Keratinocyte (primary cell): ENCODE results near the gene DBX2. TPM values are rescaled to one million over a fixed set of nuclear protein-coding genes. Genes with fewer than 3 reads are reported as not detected.
"Not testable (repeated sequence)": the region's sequence is repeated elsewhere in the genome, so short reads cannot be mapped to it uniquely, and the experiment has no call there.

Experiments used
- DNase-seq: peaks from one replicate; pipeline ENCODE4 v3.0.0-alpha.2; 2011; ENCODE audit warnings: low read depth, missing footprints, low spot score
- FAIRE-seq: peaks from 2 replicates; lab custom pipeline; 2011; peaks lifted over from hg19 to GRCh38; lab: Jason Lieb, UNC
- H2AFZ ChIP-seq: 2 replicates; pipeline ENCODE4 v1.6.0; 2012; ENCODE audit warnings: low read length, control low read depth, inconsistent platforms; ENCODE audit not compliant: control insufficient read depth
- H3K27ac ChIP-seq: 2 replicates; pipeline ENCODE4 v1.5.1; 2011; ENCODE audit warnings: low read length; ENCODE audit not compliant: control insufficient read depth, insufficient read depth
- H3K27me3 ChIP-seq: 3 replicates; pipeline ENCODE4 v1.6.0; 2011; ENCODE audit warnings: low read length; ENCODE audit not compliant: control insufficient read depth, insufficient read depth; ENCODE audit errors: extremely low read depth
- H3K36me3 ChIP-seq, 2 experiments: 2 replicates in 1 of 2; 3 replicates in 1 of 2; pipeline ENCODE4 v1.5.1; 2011; ENCODE audit warnings: low read length in 2 of 2, mild to moderate bottlenecking in 1 of 2; ENCODE audit not compliant: control insufficient read depth in 2 of 2, insufficient read depth in 2 of 2; ENCODE audit errors: extremely low read depth in 1 of 2
- H3K4me1 ChIP-seq: 3 replicates; pipeline ENCODE4 v1.5.1; 2011; ENCODE audit warnings: low read length; ENCODE audit not compliant: control insufficient read depth, insufficient read depth; ENCODE audit errors: extremely low read depth
- H3K4me2 ChIP-seq: 3 replicates; pipeline ENCODE4 v1.6.0; 2011; ENCODE audit warnings: low read depth, low read length; ENCODE audit not compliant: control insufficient read depth, insufficient read depth; ENCODE audit errors: extremely low read depth
- H3K4me3 ChIP-seq, 3 experiments: fragments of 200-600 bp in 1 of 3; sonication (generic) in 1 of 3; 2 replicates in 2 of 3; 3 replicates in 1 of 3; pipeline ENCODE4 v1.5.1; 2011 to 2016; ENCODE audit warnings: low read length in 3 of 3, mild to moderate bottlenecking in 3 of 3, control low read depth in 2 of 3, inconsistent platforms in 1 of 3, low read depth in 1 of 3, mixed read lengths in 1 of 3, mixed run types in 1 of 3, moderate library complexity in 1 of 3; ENCODE audit not compliant: control insufficient read depth in 2 of 3, insufficient read depth in 2 of 3; ENCODE audit errors: extremely low read depth in 1 of 3
- H3K79me2 ChIP-seq: 2 replicates; pipeline ENCODE4 v1.6.0; 2012; ENCODE audit warnings: low read length; ENCODE audit not compliant: control insufficient read depth, insufficient read depth
- H3K9ac ChIP-seq: 3 replicates; pipeline ENCODE4 v1.6.0; 2011; ENCODE audit warnings: low read length; ENCODE audit not compliant: control insufficient read depth, insufficient read depth; ENCODE audit errors: extremely low read depth
- H3K9me1 ChIP-seq: 3 replicates; pipeline ENCODE4 v1.6.0; 2011; ENCODE audit warnings: low read length; ENCODE audit not compliant: control insufficient read depth, insufficient read depth; ENCODE audit errors: extremely low read depth
- H3K9me3 ChIP-seq: 2 replicates; pipeline ENCODE4 v1.5.1; 2012; ENCODE audit warnings: low read depth, low read length; ENCODE audit not compliant: control insufficient read depth
- H4K20me1 ChIP-seq: 3 replicates; pipeline ENCODE4 v1.6.0; 2011; ENCODE audit warnings: low read length; ENCODE audit not compliant: control insufficient read depth, insufficient read depth; ENCODE audit errors: extremely low read depth
- EZH2 ChIP-seq: IDR thresholded peaks from one replicate; pipeline ENCODE4 v1.6.1; 2012; ENCODE audit warnings: inconsistent platforms, mild to moderate bottlenecking, low read length, moderate library complexity
- dilution Hi-C: fragments of 300-500 bp; cut with MboI; formaldehyde crosslinking; loops from one replicate; pipeline ENCODE4 v1.7.0; 2020; ENCODE audit warnings: low sequenced_read_pairs; ENCODE audit not compliant: extremely low pct_ligation_motif_present
- polyA minus RNA-seq, 3 experiments: library from RNA; depleted of rRNA, polyadenylated mRNA; stranded (reverse); fragments of >200 nt; gene quantifications; 1 replicate in 1 of 3; 2 replicates in 1 of 3; 3 replicates in 1 of 3; pipeline ENCODE4 v1.2.3, GENCODE V29; 2011
- polyA plus RNA-seq, 5 experiments: library from polyadenylated mRNA; depleted of rRNA in 3 of 5; stranded (reverse) in 3 of 5; stranded (forward) in 1 of 5; unstranded in 1 of 5; fragments of >200 nt; gene quantifications; 1 replicate in 1 of 5; 2 replicates in 3 of 5; 3 replicates in 1 of 5; pipeline versions ENCODE4 v1.2.1 to v1.2.3, GENCODE V29; 2011 to 2012; ENCODE audit warnings: missing spikeins in 2 of 5, low read depth in 1 of 5, low replicate concordance in 1 of 5
- TF ChIP-seq, protein P1 (sequence below), 3 experiments: IDR thresholded peaks in 1 of 3; conservative IDR thresholded peaks in 1 of 3; optimal IDR thresholded peaks in 1 of 3; 2 replicates in 2 of 3; 3 replicates in 1 of 3; pipeline versions ENCODE3 to v1.5.1; 2011; ENCODE audit warnings: low read length in 3 of 3, mild to moderate bottlenecking in 3 of 3, moderate library complexity in 2 of 3, control low read depth in 1 of 3, inconsistent platforms in 1 of 3; ENCODE audit not compliant: insufficient read depth in 2 of 3; ENCODE audit errors: extremely low read depth in 1 of 3

The DBX2 gene
- polyA plus RNA-seq (not detected in 3 replicates), polyA minus RNA-seq (not detected in 3 replicates)
- not detected for polyA plus RNA-seq (2011; ENCODE audit: low read depth)
- not detected in 2 replicates for polyA plus RNA-seq (2011; cell fraction: cytosol; rRNA removed)
- polyA plus RNA-seq (2011; cell fraction: nucleus; rRNA removed) = not detected in 2 replicates
- not detected in 2 replicates for polyA plus RNA-seq (2012; ENCODE audit: low replicate concordance)
- polyA minus RNA-seq (2011; cell fraction: cytosol; rRNA and poly(A)+ RNA removed) = not detected
- not detected in 2 replicates for polyA minus RNA-seq (2011; cell fraction: nucleus; rRNA and poly(A)+ RNA removed)

DNA sequence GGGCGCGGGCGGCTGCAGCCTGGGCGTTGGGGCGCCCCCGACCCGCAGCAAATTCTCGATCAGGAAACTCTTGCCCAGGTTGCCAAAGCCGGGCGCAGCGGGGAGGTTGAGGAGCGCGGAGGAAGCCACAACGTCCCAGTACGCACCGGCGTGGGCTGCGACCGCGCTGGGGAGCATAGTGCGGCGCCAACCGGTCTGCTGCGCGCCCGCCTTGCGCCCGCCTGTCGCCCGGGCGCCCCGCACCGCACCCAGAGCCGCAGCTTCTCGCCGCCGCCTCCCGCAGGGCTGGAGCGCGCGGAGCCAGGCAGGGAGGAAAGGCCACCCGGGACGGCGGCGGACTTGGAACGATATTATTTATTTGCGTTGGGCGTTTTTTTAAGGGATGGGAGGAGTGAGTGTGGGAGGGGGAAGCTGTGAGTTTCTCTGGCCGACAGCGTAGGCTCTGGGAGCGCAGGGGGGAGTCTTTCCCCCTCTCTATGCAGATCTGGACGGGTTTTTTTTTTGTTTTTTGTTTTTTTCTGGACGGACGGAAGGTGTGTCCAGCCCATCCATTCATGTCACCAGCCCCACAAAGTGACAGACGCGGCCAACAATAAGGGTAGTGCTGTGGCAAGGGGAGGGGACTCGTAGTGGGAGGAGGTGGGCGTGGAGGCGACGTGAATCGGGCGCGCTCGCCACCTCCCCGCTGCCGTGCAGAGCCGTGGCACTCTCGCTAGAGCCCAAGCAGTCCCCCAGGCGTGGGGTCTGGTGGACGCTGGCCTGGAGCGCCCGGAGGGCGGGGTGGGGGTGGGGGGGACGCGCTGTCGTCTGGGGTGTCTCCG, at the start of gene DBX2:
TSS of gene DBX2 (minus strand) at position 349 of the 821 bp plus-strand sequence. CDS start at position 177, 172 bp downstream.
- Histone ChIP-seq H2AFZ (no peak within 1 kb of the TSS), H3K4me2 (peak within 1 kb of the TSS; percentile 48), H3K4me3 (peak within 1 kb of the TSS in 2 of 3 experiments; percentile 19 to 25), H3K9me3 (no peaks in the 10 kb centered on the region), H3K36me3 (no peaks in the 10 kb centered on the region), H3K9me1 (no peaks in the 10 kb centered on the region), H3K79me2 (no peaks in the 10 kb centered on the region), H3K9ac (no peak within 1 kb of the TSS), H3K27me3 (peaks cover 34% of the 10 kb centered on the region), H3K27ac (no peak within 1 kb of the TSS), H4K20me1 (no peaks in the 10 kb centered on the region), H3K4me1 (peaks cover 5% of the 10 kb centered on the region)
- no peak for FAIRE-seq
- TF ChIP-seq, protein P1, sequence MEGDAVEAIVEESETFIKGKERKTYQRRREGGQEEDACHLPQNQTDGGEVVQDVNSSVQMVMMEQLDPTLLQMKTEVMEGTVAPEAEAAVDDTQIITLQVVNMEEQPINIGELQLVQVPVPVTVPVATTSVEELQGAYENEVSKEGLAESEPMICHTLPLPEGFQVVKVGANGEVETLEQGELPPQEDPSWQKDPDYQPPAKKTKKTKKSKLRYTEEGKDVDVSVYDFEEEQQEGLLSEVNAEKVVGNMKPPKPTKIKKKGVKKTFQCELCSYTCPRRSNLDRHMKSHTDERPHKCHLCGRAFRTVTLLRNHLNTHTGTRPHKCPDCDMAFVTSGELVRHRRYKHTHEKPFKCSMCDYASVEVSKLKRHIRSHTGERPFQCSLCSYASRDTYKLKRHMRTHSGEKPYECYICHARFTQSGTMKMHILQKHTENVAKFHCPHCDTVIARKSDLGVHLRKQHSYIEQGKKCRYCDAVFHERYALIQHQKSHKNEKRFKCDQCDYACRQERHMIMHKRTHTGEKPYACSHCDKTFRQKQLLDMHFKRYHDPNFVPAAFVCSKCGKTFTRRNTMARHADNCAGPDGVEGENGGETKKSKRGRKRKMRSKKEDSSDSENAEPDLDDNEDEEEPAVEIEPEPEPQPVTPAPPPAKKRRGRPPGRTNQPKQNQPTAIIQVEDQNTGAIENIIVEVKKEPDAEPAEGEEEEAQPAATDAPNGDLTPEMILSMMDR (optimal IDR thresholded peaks at IDR 0.05 in 1 of 3, IDR thresholded peaks at IDR 0.05 in 1 of 3, conservative IDR thresholded peaks at IDR 0.05 in 1 of 3; ENCODE audit: extremely low read depth in 1 of 3, insufficient read depth in 2 of 3, low read length in 3 of 3) = no peak
- peak; percentile 79 for TF ChIP-seq EZH2
- dilution Hi-C loops = no loop called here
- DNase-seq = no peak

- DNase-seq (no peak), FAIRE-seq (no peak)
- no peaks in the 10 kb centered on the region for H4K20me1 ChIP-seq
- dilution Hi-C loops = no loop called here
- TF ChIP-seq EZH2 = no peak
- TF ChIP-seq, protein P1 (optimal IDR thresholded peaks at IDR 0.05 in 1 of 3, IDR thresholded peaks at IDR 0.05 in 1 of 3, conservative IDR thresholded peaks at IDR 0.05 in 1 of 3; ENCODE audit: extremely low read depth in 1 of 3, insufficient read depth in 2 of 3, low read length in 3 of 3) = no peak
- H3K9me1 ChIP-seq = no peaks in the 10 kb centered on the region
- H3K79me2 ChIP-seq = no peaks in the 10 kb centered on the region
- H3K27ac ChIP-seq = no peak overlapping the region
- H3K4me2 ChIP-seq = no peak overlapping the region
- H3K9ac ChIP-seq = no peak overlapping the region
- H3K27me3 ChIP-seq = no peaks in the 10 kb centered on the region
- H3K9me3 ChIP-seq = no peaks in the 10 kb centered on the region
- no peak overlapping the region for H3K4me3 ChIP-seq
- H2AFZ ChIP-seq = no peak overlapping the region
- H3K36me3 ChIP-seq = no peaks in the 10 kb centered on the region
- H3K4me1 ChIP-seq = no peaks in the 10 kb centered on the region
Measured at GRCh38 chr12:45098766-45099165, 47.9 kb upstream of the DBX2 start.

DNA sequence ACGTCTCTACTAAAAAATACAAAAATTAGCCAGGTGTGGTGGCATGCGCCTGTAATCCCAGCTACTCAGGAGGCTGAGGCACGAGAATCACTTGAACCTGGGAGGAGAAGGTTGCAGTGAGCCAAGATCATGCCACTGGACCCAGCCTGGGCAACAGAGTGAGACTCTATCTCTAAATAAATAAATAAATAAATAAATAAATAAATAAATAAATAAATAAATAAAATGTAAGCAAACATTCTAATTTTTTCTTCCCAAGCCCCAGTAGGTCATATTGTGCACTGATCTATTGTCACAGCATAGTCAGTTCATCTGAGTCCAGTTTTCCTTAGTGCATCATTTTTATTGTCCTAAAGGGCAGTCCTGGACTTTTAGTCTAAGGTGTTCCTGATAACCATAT, 44.5 kb upstream of the DBX2 start:
- H3K79me2 ChIP-seq, FAIRE-seq, H3K4me2 ChIP-seq, H2AFZ ChIP-seq, dilution Hi-C loops, H3K36me3 ChIP-seq, H4K20me1 ChIP-seq, DNase-seq, H3K9me3 ChIP-seq, H3K9me1 ChIP-seq, H3K27me3 ChIP-seq, H3K4me1 ChIP-seq, H3K4me3 ChIP-seq, H3K27ac ChIP-seq, H3K9ac ChIP-seq: not testable (repeated sequence)
